GM12892 (cell line): ENCODE data around the gene SVIL.

Experiments used
- POLR2A ChIP-seq: IDR thresholded peaks from 2 replicates; pipeline ENCODE4 v1.6.1; 2011; ENCODE audit warnings: low read depth, low read length, control low read depth
- POLR2AphosphoS5 ChIP-seq: IDR thresholded peaks from 2 replicates; pipeline ENCODE4 v1.6.1; 2011; ENCODE audit warnings: low read depth, low read length, control low read depth
- TAF1 ChIP-seq: IDR thresholded peaks from 2 replicates; pipeline ENCODE4 v1.6.1; 2011; ENCODE audit warnings: low read depth, mild to moderate bottlenecking, control low read depth, low read length, borderline replicate concordance

DNA sequence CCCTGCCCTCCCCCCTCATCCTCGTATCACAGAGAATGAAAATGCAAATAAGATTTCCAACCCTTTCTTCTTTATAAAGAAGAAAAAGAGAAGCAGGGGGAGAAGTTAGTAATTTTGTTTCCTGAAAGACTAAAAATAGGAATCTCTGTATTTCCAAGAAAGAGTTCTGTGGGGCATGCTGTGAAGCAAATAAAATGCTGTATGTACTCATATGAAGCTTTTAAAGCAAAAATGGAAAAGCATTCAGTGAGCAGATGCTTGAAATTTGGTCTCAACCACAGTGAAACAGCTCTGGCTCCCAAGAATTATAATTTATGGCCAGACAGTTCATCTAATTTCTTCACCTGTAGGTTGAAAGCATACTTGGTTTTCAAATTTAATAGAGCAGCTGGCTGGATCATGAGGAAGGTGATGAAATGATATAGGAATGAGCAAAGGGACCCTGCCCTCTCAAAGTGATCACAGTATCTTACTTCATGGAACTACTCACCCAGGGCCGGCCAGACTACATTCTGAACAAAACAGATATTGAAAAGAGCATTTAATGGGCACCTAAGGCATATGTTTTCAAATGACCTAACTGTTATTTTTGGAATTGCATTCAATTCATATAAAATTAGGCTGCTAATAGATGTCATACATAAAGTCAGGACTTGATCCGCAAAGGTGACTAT, 31.4 kb downstream of the SVIL start:
- TF ChIP-seq TAF1: no peak
- TF ChIP-seq POLR2A: no peak
- TF ChIP-seq POLR2AphosphoS5: no peak
